HEK293T (cell line): ENCODE data around the gene BID.

Source experiments
- ARNT ChIP-seq: fragments of 450-650 bp; IDR thresholded peaks from 2 replicates; pipeline ENCODE4 v1.6.1; 2017; ENCODE audit warnings: mild to moderate bottlenecking
- BHLHE40 ChIP-seq: fragments of 450-650 bp; IDR thresholded peaks from 2 replicates; pipeline ENCODE4 v1.6.1; 2016; ENCODE audit warnings: mild to moderate bottlenecking, moderate library complexity, borderline replicate concordance
- CTBP1 ChIP-seq: fragments of 450-650 bp; IDR thresholded peaks from 2 replicates; pipeline ENCODE4 v1.6.1; 2016; ENCODE audit warnings: borderline replicate concordance
- FOXA1 ChIP-seq: fragments of 450-650 bp; IDR thresholded peaks from 2 replicates; pipeline ENCODE4 v1.6.1; 2016; ENCODE audit warnings: mild to moderate bottlenecking
- FOXK2 ChIP-seq: fragments of 450-650 bp; IDR thresholded peaks from 2 replicates; pipeline ENCODE4 v1.6.1; 2016; ENCODE audit warnings: mild to moderate bottlenecking
- FOXM1 ChIP-seq: fragments of 450-650 bp; IDR thresholded peaks from 2 replicates; pipeline ENCODE4 v1.6.1; 2017; ENCODE audit warnings: mild to moderate bottlenecking, borderline replicate concordance
- HDGF ChIP-seq: fragments of 450-650 bp; IDR thresholded peaks from 2 replicates; pipeline ENCODE4 v1.6.1; 2017; ENCODE audit warnings: antibody characterized with exemption, borderline replicate concordance
- L3MBTL2 ChIP-seq: fragments of 450-650 bp; conservative IDR thresholded peaks from 2 replicates; pipeline ENCODE4 v1.6.1; 2016; ENCODE audit warnings: mild to moderate bottlenecking
- LEF1 ChIP-seq: fragments of 450-650 bp; IDR thresholded peaks from 2 replicates; pipeline ENCODE4 v1.6.1; 2017; ENCODE audit warnings: mild to moderate bottlenecking, borderline replicate concordance
- NFRKB ChIP-seq: fragments of 450-650 bp; IDR thresholded peaks from 2 replicates; pipeline ENCODE4 v1.6.1; 2016; ENCODE audit warnings: mild to moderate bottlenecking, moderate library complexity
- SP1 ChIP-seq: fragments of 450-650 bp; IDR thresholded peaks from 2 replicates; pipeline ENCODE4 v1.6.1; 2017
- TARDBP ChIP-seq: fragments of 450-650 bp; IDR thresholded peaks from 2 replicates; pipeline ENCODE4 v1.6.1; 2016
- ZNF384 ChIP-seq: fragments of 450-650 bp; IDR thresholded peaks from 2 replicates; pipeline ENCODE4 v1.6.1; 2016

DNA sequence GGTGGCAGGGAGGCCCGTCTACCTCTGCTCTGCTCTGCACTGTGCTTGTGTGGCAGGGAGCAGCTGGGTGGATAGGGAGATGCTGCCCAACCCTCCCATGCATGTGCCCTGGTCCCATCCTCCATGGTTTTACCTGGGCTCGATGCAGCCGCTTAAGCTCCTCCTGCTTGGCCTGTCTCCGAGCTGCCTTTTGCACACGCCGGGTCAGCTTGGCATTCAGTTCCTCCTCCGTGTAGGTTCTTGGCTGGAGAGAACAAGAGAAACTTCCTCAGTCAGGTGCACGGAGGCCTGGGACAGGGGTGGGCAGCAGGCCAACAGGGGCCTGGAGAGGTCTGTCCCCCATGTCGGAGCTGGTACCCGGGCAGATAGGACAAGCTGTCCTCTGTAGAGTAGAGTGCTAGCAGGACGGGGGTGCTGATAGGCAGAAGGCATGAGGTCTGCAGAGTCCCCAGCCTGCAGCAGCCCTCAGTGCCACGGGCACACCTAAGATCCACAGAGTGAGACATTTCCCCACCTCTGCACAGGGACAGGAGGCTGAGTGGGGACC lies 36.4 kb upstream of the BID start:
- no peak for TF ChIP-seq SP1
- TF ChIP-seq BHLHE40: no peak
- no peak for TF ChIP-seq FOXK2
- TF ChIP-seq ARNT: no peak
- TF ChIP-seq L3MBTL2: no peak
- TF ChIP-seq NFRKB: no peak
- no peak for TF ChIP-seq CTBP1
- no peak for TF ChIP-seq LEF1
- no peak for TF ChIP-seq FOXA1
- TF ChIP-seq ZNF384: no peak
- TF ChIP-seq FOXM1: no peak
- TF ChIP-seq TARDBP: no peak
- no peak for TF ChIP-seq HDGF
